ENCODE results near the gene NEURL4. TPM values are rescaled to one million over a fixed set of nuclear protein-coding genes. Genes with fewer than 3 reads are reported as not detected.

Gene NEURL4
- total RNA-seq, 1 experiment from 2014 or later, result 21.4 TPM

DNA sequence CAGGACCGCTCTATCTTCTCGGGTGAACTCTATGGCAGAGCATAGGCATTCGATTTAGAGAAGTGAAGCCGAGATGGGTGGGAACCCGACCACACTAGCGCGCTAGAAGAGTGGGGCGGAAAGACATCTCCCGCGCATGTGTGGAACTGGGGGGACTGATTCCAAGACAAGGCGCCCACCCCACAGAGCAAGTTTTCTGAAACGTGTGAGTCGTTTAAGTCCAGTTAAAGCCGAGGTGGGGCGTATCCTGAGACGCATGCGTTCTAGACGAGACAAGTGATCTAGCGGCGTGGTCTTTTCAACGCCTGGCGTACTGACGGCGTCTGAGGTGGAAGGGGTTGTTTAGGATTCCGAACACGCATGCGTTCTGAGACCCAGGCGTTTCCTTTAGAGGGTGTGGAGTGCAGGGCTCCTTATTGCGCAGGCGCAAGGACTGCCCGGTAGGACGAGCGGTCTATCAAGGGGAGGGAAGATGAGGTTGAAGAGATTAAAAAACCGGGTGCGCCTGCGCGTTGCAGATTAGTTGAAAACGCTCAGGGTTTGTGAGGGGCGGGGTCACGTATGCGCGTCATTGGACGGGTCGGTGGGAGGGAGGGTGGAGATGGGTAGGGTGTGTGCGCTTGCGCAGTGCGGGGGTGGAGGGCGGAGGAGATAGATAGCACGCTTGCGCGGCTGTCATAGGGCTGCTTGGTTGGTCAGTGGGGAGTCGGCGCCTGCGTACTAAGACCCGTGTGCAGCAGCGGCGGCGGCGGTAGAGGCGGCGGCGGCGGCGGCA, 22.0 kb downstream of the NEURL4 start, which contains the start of gene EIF5A:
Gene EIF5A (plus strand): TSS at position 718 of the 775 bp plus-strand sequence. CDS start 2,008 bp downstream, outside the sequence.
- Histone ChIP-seq H3K36me3 (ENCODE audit: low read depth, low read length) (peaks cover 28% of the 10 kb centered on the region), H3K4me1 (ENCODE audit: insufficient read depth, low read length) (peaks cover 23% of the 10 kb centered on the region; the same call in 1 of the 2 replicates), H3K27ac (ENCODE audit: low read length) (peak within 1 kb of the TSS; percentile 97), H4K20me1 (ENCODE audit: low read length) (peaks cover 28% of the 10 kb centered on the region), H3K79me2 (ENCODE audit: low read length) (peaks cover 44% of the 10 kb centered on the region), H3K9ac (ENCODE audit: low read length) (peak within 1 kb of the TSS; percentile 100), H3K27me3 (ENCODE audit: low read length) (no peaks in the 10 kb centered on the region), H3F3A (ENCODE audit: low read length, unreplicated experiment) (peaks cover 3% of the 10 kb centered on the region), H3K9me2 (replicated peaks; ENCODE audit: low read length) (no peaks in the 10 kb centered on the region), H3K9me3 (ENCODE audit: low read length) (no peaks in the 10 kb centered on the region), H3K4me2 (ENCODE audit: low read length) (peak within 1 kb of the TSS; percentile 94), H3K4me3 (ENCODE audit: low read length) (peak within 1 kb of the TSS; percentile 85), H2AFZ (ENCODE audit: low read length) (peak within 1 kb of the TSS; percentile 86)
- no TSS peak for BruUV-seq (replicated peaks)
- ChIA-PET CTCF (no interaction called here), POLR2A (ENCODE audit: unreplicated experiment) (no interaction called here)
- intact Hi-C loops (cut with micrococcal nuclease), result loop anchor here (5.0 kb wide), 2 partner anchors 65 to 260 kb away; partner anchors contain the start of gene GABARAP
- ATAC-seq (peak; percentile 75), DNase-seq (peak; percentile 99)
- TF ChIP-seq EZH2 (IDR thresholded peaks at IDR 0.05; ENCODE audit: low read length, unreplicated experiment) (no peak), EZH2phosphoT487 (IDR thresholded peaks at IDR 0.05; ENCODE audit: borderline replicate concordance, low read length) (no peak), CTCF (conservative IDR thresholded peaks at IDR 0.05; ENCODE audit: low read depth, low read length) (no peak)

DNA sequence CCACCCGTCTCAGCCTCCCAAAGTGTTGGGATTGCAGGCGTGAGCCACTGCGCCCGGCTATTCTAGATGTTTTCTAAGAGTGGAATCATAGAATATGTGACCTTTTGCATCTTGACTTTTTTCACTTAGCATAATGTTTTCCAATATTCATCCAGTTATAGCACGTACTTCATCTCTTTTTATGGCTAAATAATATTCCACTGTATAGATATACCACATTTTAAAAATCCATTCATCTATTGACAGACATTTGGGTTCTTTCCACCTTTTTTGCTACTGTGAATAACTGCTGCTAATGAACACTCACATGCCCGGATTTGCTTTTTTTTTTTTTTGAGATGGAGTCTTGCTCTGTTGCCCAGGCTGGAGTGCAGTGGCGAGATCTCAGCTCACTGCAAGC, 25.0 kb downstream of the NEURL4 start:
- POLR2A ChIA-PET (ENCODE audit: unreplicated experiment), result no interaction called here

More for the DNA sequence above, 25.0 kb downstream of the NEURL4 start:
- BruUV-seq (replicated peaks), result no TSS peak
- Histone ChIP-seq H3K9me3 (ENCODE audit: low read length) (no peaks in the 10 kb centered on the region), H3K27me3 (ENCODE audit: low read length) (no peaks in the 10 kb centered on the region), H3K4me1 (ENCODE audit: insufficient read depth, low read length) (peaks cover 5% of the 10 kb centered on the region; the same call in 1 of the 2 replicates), H3F3A (ENCODE audit: low read length, unreplicated experiment) (no peaks in the 10 kb centered on the region), H3K36me3 (ENCODE audit: low read depth, low read length) (peaks cover 2% of the 10 kb centered on the region; the same call in 1 of the 2 replicates), H3K79me2 (ENCODE audit: low read length) (peaks cover 18% of the 10 kb centered on the region), H3K9ac (ENCODE audit: low read length) (no peak overlapping the region), H3K9me2 (replicated peaks; ENCODE audit: low read length) (no peaks in the 10 kb centered on the region), H4K20me1 (ENCODE audit: low read length) (peaks cover 2% of the 10 kb centered on the region), H3K27ac (ENCODE audit: low read length) (no peak overlapping the region), H3K4me3 (ENCODE audit: low read length) (no peak overlapping the region), H3K4me2 (ENCODE audit: low read length) (no peak overlapping the region), H2AFZ (ENCODE audit: low read length) (no peak overlapping the region)
- CTCF ChIA-PET, result no interaction called here
- intact Hi-C loops (cut with micrococcal nuclease), result no loop called here
- TF ChIP-seq CTCF (conservative IDR thresholded peaks at IDR 0.05; ENCODE audit: low read depth, low read length) (no peak), EZH2 (IDR thresholded peaks at IDR 0.05; ENCODE audit: low read length, unreplicated experiment) (no peak), EZH2phosphoT487 (IDR thresholded peaks at IDR 0.05; ENCODE audit: borderline replicate concordance, low read length) (no peak)
- DNase-seq (no peak), ATAC-seq (no peak)
